Kidney (tissue), 14 donors: ENCODE results near the gene MOB1B. TPM values are rescaled to one million over a fixed set of nuclear protein-coding genes. Genes with fewer than 3 reads are reported as not detected.

Source experiments
- DNase-seq, 5 donors: peaks; one replicate each; pipeline ENCODE4 v3.0.0-alpha.2; 2013 to 2020
- FAIRE-seq: peaks from 2 replicates; lab custom pipeline; 2012; peaks lifted over from hg19 to GRCh38; lab: Jason Lieb, UNC
- H3K27ac ChIP-seq, 2 donors: one replicate each; pipeline ENCODE4 v1.7.0; 2013; ENCODE audit warnings: low read depth in 2 of 2, low read length in 2 of 2, inconsistent platforms in 1 of 2
- H3K27me3 ChIP-seq: one replicate; pipeline ENCODE4 v1.7.1; 2013; ENCODE audit warnings: low read length, inconsistent platforms; ENCODE audit not compliant: control insufficient read depth, insufficient read depth
- H3K36me3 ChIP-seq, 3 donors: one replicate each; pipeline versions ENCODE4 v1.7.0 to v1.7.1; 2013; ENCODE audit warnings: low read length in 3 of 3, control low read depth in 1 of 3, inconsistent platforms in 1 of 3; ENCODE audit not compliant: insufficient read depth in 3 of 3, control insufficient read depth in 2 of 3
- H3K4me1 ChIP-seq, 3 donors: one replicate each; pipeline versions ENCODE4 v1.7.0 to v1.7.1; 2013; ENCODE audit warnings: low read length in 3 of 3, inconsistent platforms in 1 of 3, low read depth in 1 of 3; ENCODE audit not compliant: control insufficient read depth in 2 of 3, insufficient read depth in 2 of 3
- H3K4me3 ChIP-seq, 3 donors: one replicate each; pipeline versions ENCODE4 v1.7.0 to v1.8.1; 2013; ENCODE audit warnings: low read length in 3 of 3, control low read depth in 1 of 3, inconsistent platforms in 1 of 3
- H3K9ac ChIP-seq, 3 donors: one replicate each; pipeline versions ENCODE4 v1.7.0 to v1.7.1; 2013; ENCODE audit warnings: low read length in 3 of 3, control low read depth in 1 of 3, inconsistent platforms in 1 of 3
- H3K9me3 ChIP-seq, 3 donors: one replicate each; pipeline versions ENCODE4 v1.7.0 to v1.7.1; 2013; ENCODE audit warnings: low read length in 3 of 3, control low read depth in 1 of 3, inconsistent platforms in 1 of 3; ENCODE audit not compliant: control insufficient read depth in 2 of 3, insufficient read depth in 1 of 3
- intact Hi-C: fragments of 100-400 bp; cut with DNase I; formaldehyde crosslinking; loops from one replicate; pipeline ENCODE4 v1.11.1; 2022
- polyA plus RNA-seq: library from polyadenylated mRNA; stranded (reverse); fragments of 350-450 nt; fragmentation: Illumina TruSeq; extraction: RNeasy Lipid Tissue Mini Kit (QIAGEN cat#74804); gene quantifications from one replicate; pipeline ENCODE4 v1.2.3, GENCODE V29; 2014; ENCODE audit warnings: low read depth, low replicate concordance; ENCODE audit not compliant: insufficient read depth
- total RNA-seq: library from RNA; stranded (reverse); fragmentation: NEBNext Ultra II Directional; extraction: Animal tissue kit (Norgen Biotek cat#: 25700); gene quantifications from one replicate; pipeline ENCODE4 v1.2.1, GENCODE V29; 2021
- TF ChIP-seq, protein P1 (sequence below): IDR thresholded peaks from 3 replicates; pipeline ENCODE4 v1.5.1; 2012; ENCODE audit warnings: mild to moderate bottlenecking, moderate library complexity, borderline replicate concordance; ENCODE audit not compliant: insufficient read depth; ENCODE audit errors: extremely low read depth
- donor health status: control.
- donor health status: control.
- donor health status: control.
- donor health status: control.
- donor health status: control.
- donor health status: DM: yes; HTN: yes; CAD: no.
- donor health status: Normal renal cell carcinoma (clear cell type).

MOB1B gene
- total and polyA plus RNA-seq, 2 donors from 2014 or later = 13.9 to 34.2 TPM

GRCh38 chr4:70956549-70957210 lies 54.5 kb downstream of the MOB1B start:
- no peak for FAIRE-seq
- intact Hi-C loops = no loop called here
- TF ChIP-seq, protein P1, sequence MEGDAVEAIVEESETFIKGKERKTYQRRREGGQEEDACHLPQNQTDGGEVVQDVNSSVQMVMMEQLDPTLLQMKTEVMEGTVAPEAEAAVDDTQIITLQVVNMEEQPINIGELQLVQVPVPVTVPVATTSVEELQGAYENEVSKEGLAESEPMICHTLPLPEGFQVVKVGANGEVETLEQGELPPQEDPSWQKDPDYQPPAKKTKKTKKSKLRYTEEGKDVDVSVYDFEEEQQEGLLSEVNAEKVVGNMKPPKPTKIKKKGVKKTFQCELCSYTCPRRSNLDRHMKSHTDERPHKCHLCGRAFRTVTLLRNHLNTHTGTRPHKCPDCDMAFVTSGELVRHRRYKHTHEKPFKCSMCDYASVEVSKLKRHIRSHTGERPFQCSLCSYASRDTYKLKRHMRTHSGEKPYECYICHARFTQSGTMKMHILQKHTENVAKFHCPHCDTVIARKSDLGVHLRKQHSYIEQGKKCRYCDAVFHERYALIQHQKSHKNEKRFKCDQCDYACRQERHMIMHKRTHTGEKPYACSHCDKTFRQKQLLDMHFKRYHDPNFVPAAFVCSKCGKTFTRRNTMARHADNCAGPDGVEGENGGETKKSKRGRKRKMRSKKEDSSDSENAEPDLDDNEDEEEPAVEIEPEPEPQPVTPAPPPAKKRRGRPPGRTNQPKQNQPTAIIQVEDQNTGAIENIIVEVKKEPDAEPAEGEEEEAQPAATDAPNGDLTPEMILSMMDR = no peak
- H3K27me3 ChIP-seq = no peaks in the 10 kb centered on the region
- no peak for DNase-seq
- H3K9ac ChIP-seq = no peak overlapping the region
- H3K36me3 ChIP-seq = no peaks in the 10 kb centered on the region
- H3K27ac ChIP-seq = no peak overlapping the region
- H3K4me1 ChIP-seq = no peaks in the 10 kb centered on the region
- no peaks in the 10 kb centered on the region for H3K9me3 ChIP-seq
- no peak overlapping the region for H3K4me3 ChIP-seq

DNA sequence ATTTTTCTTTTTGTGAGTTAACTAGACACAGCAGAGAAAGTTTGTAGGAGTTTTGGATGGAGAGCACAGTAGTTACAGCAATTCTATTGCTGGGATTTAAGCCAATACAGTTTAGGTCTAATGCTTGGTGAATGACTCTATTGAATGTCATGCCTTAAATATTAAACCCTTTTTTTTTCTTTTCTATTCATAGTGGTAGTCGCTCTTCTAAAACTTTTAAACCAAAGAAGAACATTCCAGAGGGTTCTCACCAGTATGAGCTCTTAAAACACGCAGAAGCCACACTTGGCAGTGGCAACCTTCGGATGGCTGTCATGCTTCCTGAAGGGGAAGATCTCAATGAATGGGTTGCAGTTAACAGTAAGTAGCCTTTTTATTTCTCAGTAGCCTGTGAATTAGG lies 56.5 kb downstream of the MOB1B start:
- no peak overlapping the region for H3K27ac ChIP-seq
- H3K36me3 ChIP-seq = no peaks in the 10 kb centered on the region
- no peaks in the 10 kb centered on the region for H3K4me1 ChIP-seq
- H3K27me3 ChIP-seq = no peaks in the 10 kb centered on the region
- intact Hi-C loops = no loop called here
- no peak overlapping the region for H3K4me3 ChIP-seq
- TF ChIP-seq, protein P1 = no peak
- H3K9me3 ChIP-seq = no peaks in the 10 kb centered on the region
- FAIRE-seq (no peak), DNase-seq (no peak)
- no peak overlapping the region for H3K9ac ChIP-seq

- FAIRE-seq (no peak), DNase-seq (peak in 2 of 5 donors; percentile 24 to 27)
- intact Hi-C loops = no loop called here
- Histone ChIP-seq H3K4me3 (no peak overlapping the region), H3K4me1 (no peaks in the 10 kb centered on the region), H3K36me3 (peaks cover 2 to 14% (median 3%) of the 10 kb centered on the region in 3 donors), H3K27me3 (no peaks in the 10 kb centered on the region), H3K27ac (no peak overlapping the region), H3K9me3 (no peaks in the 10 kb centered on the region), H3K9ac (no peak overlapping the region)
- TF ChIP-seq, protein P1 = no peak
Observed at GRCh38 chr4:70969076-70969475, 66.9 kb downstream of the MOB1B start.
